Activated CD8-positive, alpha-beta T cell treated with anti-CD3 and anti-CD28 coated beads, Interleukin-2, amount 10 ng/mL, durations not matched to agents 7 days and 5 days (primary cell): ENCODE data around the gene TM2D3. TPM values are rescaled to one million over a fixed set of nuclear protein-coding genes. Genes with fewer than 3 reads are reported as not detected.
A peak's percentile ranks its signal among the peaks of the same experiment; 100 is the strongest.
"Not testable (repeated sequence)": the region's sequence is repeated elsewhere in the genome, so short reads cannot be mapped to it uniquely, and the experiment has no call there.

Source experiments
- ATAC-seq: fragments of 150-1000 bp; cut with Tn5 transposase; one replicate; pipeline ENCODE4 v1.10.0; 2021; ENCODE audit warnings: moderate library complexity
- CTCF ChIA-PET: fragments of 350-600 bp; sonication (Branson Sonifier 250); formaldehyde crosslinking; loops from one replicate; lab custom pipeline; 2021; ENCODE audit warnings: antibody characterized with exemption; lab: Charles Lee
- POLR2A ChIA-PET: fragments of 350-600 bp; sonication (Branson Sonifier 250); formaldehyde crosslinking; loops from one replicate; lab custom pipeline; 2021; ENCODE audit warnings: antibody characterized with exemption; lab: Charles Lee
- DNase-seq: peaks from one replicate; pipeline ENCODE4 v3.0.0-alpha.2; 2020
- H3K27ac Mint-ChIP-seq: one replicate; pipeline ENCODE4 v1.8.0; 2021; ENCODE audit warnings: mild to moderate bottlenecking, mixed read lengths
- H3K27me3 Mint-ChIP-seq: one replicate; pipeline ENCODE4 v1.8.0; 2021; ENCODE audit warnings: low read depth, mixed read lengths
- H3K36me3 Mint-ChIP-seq: one replicate; pipeline ENCODE4 v1.8.0; 2021; ENCODE audit warnings: low read depth, mixed read lengths
- H3K4me1 Mint-ChIP-seq: one replicate; pipeline ENCODE4 v1.8.0; 2021; ENCODE audit warnings: low read depth, mixed read lengths
- H3K4me3 Mint-ChIP-seq: one replicate; pipeline ENCODE4 v1.8.0; 2021; ENCODE audit warnings: mild to moderate bottlenecking, mixed read lengths
- H3K9me3 Mint-ChIP-seq: one replicate; pipeline ENCODE4 v1.8.0; 2022; ENCODE audit warnings: mixed read lengths; ENCODE audit not compliant: insufficient read depth
- total RNA-seq, 2 experiments: library from RNA; stranded (reverse); gene quantifications; one replicate each; pipeline ENCODE4 v1.2.3, GENCODE V29; 2021

The TM2D3 gene
- total RNA-seq, 2 experiments from 2014 or later = 36.8 to 38.8 TPM

DNA sequence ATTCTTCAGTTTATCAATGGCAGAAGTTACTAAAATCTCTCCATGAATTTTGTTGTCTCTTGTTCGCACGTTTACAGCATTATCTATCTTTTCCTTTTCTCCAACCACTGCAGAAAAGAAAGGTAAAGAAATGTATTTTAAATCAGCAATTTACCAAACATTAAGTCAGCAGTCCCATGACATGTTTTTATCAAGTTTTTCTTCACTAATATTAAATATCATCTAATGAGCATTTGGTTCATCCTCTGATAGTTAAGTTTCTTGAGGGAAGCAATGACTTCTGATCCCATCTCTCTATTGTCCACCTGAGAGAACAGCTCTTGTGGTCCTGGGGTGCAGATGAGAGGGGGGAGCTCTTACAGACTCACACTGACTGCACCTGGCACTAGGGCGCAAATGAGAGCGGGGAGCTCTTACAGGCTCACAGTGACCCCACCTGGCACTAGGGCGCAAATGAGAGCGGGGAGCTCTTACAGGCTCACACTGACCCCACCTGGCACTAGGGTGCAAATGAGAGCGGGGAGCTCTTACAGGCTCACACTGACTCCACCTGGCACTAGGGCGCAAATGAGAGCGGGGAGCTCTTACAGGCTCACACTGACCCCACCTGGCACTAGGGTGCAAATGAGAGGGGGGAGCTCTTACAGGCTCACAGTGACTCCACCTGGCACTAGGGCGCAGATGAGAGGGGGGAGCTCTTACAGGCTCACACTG lies 2.6 kb upstream of the TM2D3 start:
- ATAC-seq, DNase-seq, H3K36me3 Mint-ChIP-seq, H3K9me3 Mint-ChIP-seq, H3K4me3 Mint-ChIP-seq, H3K27me3 Mint-ChIP-seq, POLR2A ChIA-PET, H3K27ac Mint-ChIP-seq: not testable (repeated sequence)
- CTCF ChIA-PET = interaction anchor here (0.8 to 3.6 kb wide), 8 partner anchors 14 to 384 kb away, joined by 3 to 25 read pairs (median 6); no protein-coding TSS in a partner anchor
- H3K4me1 Mint-ChIP-seq = peaks cover 32% of the 10 kb centered on the region

DNA sequence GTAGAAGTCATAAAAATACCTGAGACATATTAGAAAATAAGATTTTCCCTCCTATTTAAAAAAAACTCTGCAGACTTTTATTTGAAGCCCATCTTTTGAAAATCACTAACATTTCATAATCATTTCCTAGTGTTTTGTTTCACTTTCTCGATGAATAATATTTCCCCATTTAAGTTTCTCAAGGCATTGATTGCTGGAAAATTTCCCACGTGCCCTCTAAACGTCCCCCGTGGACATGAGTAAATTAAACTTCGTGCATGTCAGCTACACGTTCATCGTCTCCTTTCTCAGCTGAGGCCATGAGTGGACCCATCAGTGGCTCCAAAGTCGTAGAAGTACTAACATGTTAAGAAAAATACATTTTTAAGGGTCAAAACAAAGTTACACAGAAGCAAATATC lies 2.0 kb upstream of the TM2D3 start:
- ATAC-seq = no peak
- Mint-ChIP-seq H3K9me3 (no peaks in the 10 kb centered on the region), H3K4me1 (peaks cover 37% of the 10 kb centered on the region), H3K27ac (no peak overlapping the region), H3K27me3 (no peaks in the 10 kb centered on the region), H3K4me3 (no peak overlapping the region), H3K36me3 (peaks cover 12% of the 10 kb centered on the region)
- POLR2A ChIA-PET = interaction anchor here (3.0 kb wide), 1 partner anchor 360 kb away, joined by 18 read pairs; the partner anchor contains the start of gene SNRPA1
- no peak for DNase-seq
- CTCF ChIA-PET = interaction anchor here (0.8 to 3.6 kb wide), 9 partner anchors 13 to 383 kb away, joined by 3 to 25 read pairs (median 3); partner anchors contain the start of gene TARS3

DNA sequence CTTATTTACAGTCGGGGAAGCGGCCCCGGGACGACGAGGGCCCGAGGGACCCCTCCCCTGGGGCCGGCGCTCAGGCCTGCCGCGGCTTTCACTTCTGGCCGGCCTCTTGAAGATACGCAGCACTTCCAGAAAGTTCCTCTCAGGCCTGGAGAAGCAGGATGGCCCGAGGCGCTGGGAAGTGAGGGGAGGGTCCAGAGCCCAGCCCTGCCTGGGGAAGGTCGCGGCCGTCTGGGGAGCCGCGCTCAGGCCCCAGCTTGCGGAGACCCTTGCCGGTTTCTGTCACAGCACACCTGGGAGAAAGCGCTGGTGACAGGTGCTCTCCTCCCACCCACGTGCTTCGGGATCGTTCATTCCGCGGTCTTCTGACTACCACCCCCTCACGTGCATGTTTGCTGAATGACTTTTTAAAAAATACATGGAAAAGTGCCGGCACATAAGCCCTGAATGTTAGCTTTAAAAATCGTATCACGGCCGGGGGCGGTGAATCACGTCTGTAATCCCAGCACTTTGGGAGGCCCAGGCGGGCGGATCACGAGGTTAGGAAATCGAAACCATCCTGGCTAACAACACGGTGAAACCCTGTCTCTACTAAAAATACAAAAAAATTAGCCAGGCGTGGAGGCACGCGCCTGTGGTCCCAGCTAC lies 727 bp upstream of the TM2D3 start:
- no peak for DNase-seq
- ATAC-seq = no peak
- no peaks in the 10 kb centered on the region for H3K9me3 Mint-ChIP-seq
- H3K4me1 Mint-ChIP-seq = peaks cover 41% of the 10 kb centered on the region
- peak overlapping the region; percentile 93 for H3K4me3 Mint-ChIP-seq
- H3K27ac Mint-ChIP-seq = peak overlapping the region; percentile 94
- H3K27me3 Mint-ChIP-seq = no peaks in the 10 kb centered on the region
- H3K36me3 Mint-ChIP-seq = peaks cover 20% of the 10 kb centered on the region
- ChIA-PET CTCF (interaction anchor here (0.8 to 3.6 kb wide), 7 partner anchors 12 to 364 kb away, joined by 3 to 25 read pairs (median 7); partner anchors contain the start of gene TARS3), POLR2A (interaction anchor here (3.0 kb wide), 1 partner anchor 359 kb away, joined by 18 read pairs; the partner anchor contains the start of gene SNRPA1)

DNA sequence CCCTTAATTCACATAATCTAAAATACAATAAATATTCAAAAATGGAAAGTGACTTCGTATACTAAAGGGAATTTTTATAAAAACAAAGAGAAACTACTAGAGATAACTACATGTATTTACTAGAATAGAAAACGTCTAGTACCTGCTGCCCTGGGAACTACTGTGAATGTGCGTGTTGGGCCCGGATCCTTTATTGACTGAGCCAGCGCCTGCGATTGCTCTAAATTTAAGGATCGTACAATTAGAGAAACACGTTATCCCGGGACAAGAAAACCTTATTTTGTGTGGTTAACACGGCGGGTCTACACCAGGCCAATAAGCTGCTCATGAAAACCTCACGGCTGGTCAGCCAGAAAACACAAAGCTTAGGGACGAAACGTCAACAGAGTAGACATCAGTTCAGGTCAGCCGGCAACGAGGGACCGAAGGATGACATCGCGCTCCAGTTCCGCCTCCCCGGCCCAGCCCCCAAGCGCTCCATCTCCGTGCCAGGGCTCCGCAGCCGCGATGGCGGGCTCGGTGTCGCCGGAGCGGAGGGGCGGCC lies 555 bp downstream of the TM2D3 start:
- Mint-ChIP-seq H3K27me3 (no peaks in the 10 kb centered on the region), H3K27ac (peak overlapping the region; percentile 94), H3K36me3 (peaks cover 28% of the 10 kb centered on the region), H3K4me3 (peak overlapping the region; percentile 93), H3K9me3 (no peaks in the 10 kb centered on the region), H3K4me1 (peaks cover 41% of the 10 kb centered on the region)
- ChIA-PET CTCF (interaction anchor here (0.9 to 1.1 kb wide), 3 partner anchors 10 to 357 kb away, joined by 4 to 11 read pairs (median 5); partner anchors contain the start of gene SNRPA1), POLR2A (interaction anchor here (0.6 to 3.0 kb wide), 5 partner anchors 9 to 357 kb away, joined by 3 to 18 read pairs (median 4); partner anchors contain the start of genes SNRPA1 and TARS3)
- no peak for DNase-seq
- peak; percentile 62 for ATAC-seq

DNA sequence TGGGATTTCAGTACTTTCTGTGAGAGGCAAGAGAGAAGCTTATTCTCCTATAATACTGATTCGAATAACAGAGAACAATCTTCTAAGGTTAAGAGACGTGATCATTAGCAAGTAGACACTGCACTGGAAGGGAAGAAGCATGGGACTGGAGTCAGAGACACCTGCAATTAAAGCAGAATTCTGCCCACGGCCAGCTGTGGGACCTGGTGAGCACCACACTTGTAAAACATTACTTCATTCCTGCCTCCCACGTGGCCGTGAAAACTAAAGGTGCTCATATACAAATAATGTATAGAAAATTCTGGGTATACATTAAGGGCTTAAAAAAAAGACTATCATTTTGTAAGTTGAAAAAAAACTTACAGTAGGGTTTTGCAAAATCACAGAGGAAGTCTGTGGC lies 2.0 kb downstream of the TM2D3 start:
- CTCF ChIA-PET = interaction anchor here (1.0 to 2.7 kb wide), 5 partner anchors 9 to 362 kb away, joined by 3 to 23 read pairs (median 7); partner anchors contain the start of gene SNRPA1
- POLR2A ChIA-PET = interaction anchor here (1.0 to 1.6 kb wide), 2 partner anchors 330 to 355 kb away, joined by 3 to 5 read pairs; partner anchors contain the start of gene SNRPA1
- Mint-ChIP-seq H3K36me3 (peaks cover 41% of the 10 kb centered on the region), H3K4me1 (peaks cover 41% of the 10 kb centered on the region), H3K27me3 (no peaks in the 10 kb centered on the region), H3K9me3 (no peaks in the 10 kb centered on the region), H3K4me3 (peak overlapping the region; percentile 93), H3K27ac (peak overlapping the region; percentile 4)
- ATAC-seq (no peak), DNase-seq (no peak)

DNA sequence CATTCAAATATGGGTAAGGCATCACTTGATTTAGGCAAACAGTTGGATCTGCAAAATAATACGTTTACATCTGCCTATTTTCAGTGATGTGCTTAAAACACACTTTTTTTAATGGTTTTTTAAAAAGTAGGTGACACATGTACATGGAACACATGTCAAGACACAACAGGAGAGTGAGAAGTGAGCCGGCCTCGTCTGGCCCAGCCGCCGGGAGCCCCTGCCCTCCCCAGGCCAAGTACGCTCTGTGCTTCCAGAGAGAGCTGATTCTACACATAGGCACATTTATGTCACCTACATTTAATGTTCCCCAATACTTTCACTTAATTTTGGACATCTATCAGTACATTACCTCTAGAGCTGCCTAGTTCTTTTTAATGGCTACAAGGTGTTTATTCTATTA lies 3.8 kb downstream of the TM2D3 start:
- no peaks in the 10 kb centered on the region for H3K27me3 Mint-ChIP-seq
- POLR2A ChIA-PET = interaction anchor here (1.3 kb wide), 1 partner anchor 11 kb away, joined by 3 read pairs; no protein-coding TSS in a partner anchor

DNA sequence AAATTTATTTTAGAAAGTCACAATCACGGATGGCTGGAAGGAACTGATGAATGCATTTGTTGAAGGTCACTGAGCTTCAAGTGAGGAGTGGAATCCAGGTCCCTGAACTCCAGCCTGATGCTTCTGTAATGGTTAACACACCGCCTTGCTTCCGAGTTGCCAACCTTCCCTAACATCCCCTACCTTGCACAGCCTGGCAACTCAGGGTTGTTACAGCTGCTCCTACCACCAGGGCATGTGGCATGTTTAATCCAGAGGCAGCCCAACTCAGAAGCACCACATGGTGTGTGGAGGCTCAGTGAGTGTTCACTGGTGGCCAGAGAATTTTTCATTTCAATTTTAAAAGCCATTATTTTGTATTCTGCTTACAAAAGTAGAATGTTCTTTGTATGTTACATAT lies 4.9 kb downstream of the TM2D3 start:
- H3K27me3 Mint-ChIP-seq = no peaks in the 10 kb centered on the region
- H3K9me3 Mint-ChIP-seq = no peaks in the 10 kb centered on the region
- POLR2A ChIA-PET = no interaction called here
- peaks cover 29% of the 10 kb centered on the region for H3K4me1 Mint-ChIP-seq
- CTCF ChIA-PET = interaction anchor here (1.0 to 1.8 kb wide), 2 partner anchors 145 to 358 kb away, joined by 4 to 7 read pairs; no protein-coding TSS in a partner anchor
- DNase-seq = no peak
- no peak for ATAC-seq
- H3K36me3 Mint-ChIP-seq = peaks cover 57% of the 10 kb centered on the region
- H3K4me3 Mint-ChIP-seq = no peak overlapping the region
- no peak overlapping the region for H3K27ac Mint-ChIP-seq

More for the DNA sequence above, 3.8 kb downstream of the TM2D3 start:
- CTCF ChIA-PET = interaction anchor here (0.9 to 2.7 kb wide), 4 partner anchors 7 to 360 kb away, joined by 3 to 23 read pairs (median 8); no protein-coding TSS in a partner anchor
- ATAC-seq = no peak
- no peak overlapping the region for H3K4me3 Mint-ChIP-seq
- H3K9me3 Mint-ChIP-seq = no peaks in the 10 kb centered on the region
- DNase-seq = no peak
- H3K27ac Mint-ChIP-seq = no peak overlapping the region
- H3K36me3 Mint-ChIP-seq = peaks cover 49% of the 10 kb centered on the region
- H3K4me1 Mint-ChIP-seq = peaks cover 28% of the 10 kb centered on the region

DNA sequence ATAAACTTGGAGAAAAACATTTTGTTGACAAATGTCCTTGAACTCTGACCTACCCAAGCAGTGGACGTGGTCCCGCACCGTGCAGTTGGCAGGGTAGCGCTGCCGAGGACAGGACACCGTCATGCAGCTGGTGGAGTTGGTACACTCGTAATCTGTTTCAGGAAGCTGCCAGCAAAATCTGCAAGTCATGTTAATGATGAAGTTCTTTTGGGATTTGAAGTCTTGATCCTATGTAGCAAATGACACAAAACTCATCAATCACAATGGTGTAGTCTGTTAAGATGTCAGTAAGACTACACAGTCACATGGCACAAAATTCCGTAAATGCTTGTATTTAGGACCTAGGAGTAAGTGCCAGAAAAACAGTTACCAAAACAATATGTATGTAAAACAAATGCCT lies 5.5 kb downstream of the TM2D3 start:
- H3K36me3 Mint-ChIP-seq = peaks cover 62% of the 10 kb centered on the region
- H3K27ac Mint-ChIP-seq = no peak overlapping the region
- H3K27me3 Mint-ChIP-seq = no peaks in the 10 kb centered on the region
- ATAC-seq (no peak), DNase-seq (no peak)
- H3K4me1 Mint-ChIP-seq = peaks cover 34% of the 10 kb centered on the region
- ChIA-PET POLR2A (no interaction called here), CTCF (interaction anchor here (1.0 to 1.8 kb wide), 2 partner anchors 145 to 358 kb away, joined by 4 to 7 read pairs; no protein-coding TSS in a partner anchor)
- no peaks in the 10 kb centered on the region for H3K9me3 Mint-ChIP-seq
- no peak overlapping the region for H3K4me3 Mint-ChIP-seq

DNA sequence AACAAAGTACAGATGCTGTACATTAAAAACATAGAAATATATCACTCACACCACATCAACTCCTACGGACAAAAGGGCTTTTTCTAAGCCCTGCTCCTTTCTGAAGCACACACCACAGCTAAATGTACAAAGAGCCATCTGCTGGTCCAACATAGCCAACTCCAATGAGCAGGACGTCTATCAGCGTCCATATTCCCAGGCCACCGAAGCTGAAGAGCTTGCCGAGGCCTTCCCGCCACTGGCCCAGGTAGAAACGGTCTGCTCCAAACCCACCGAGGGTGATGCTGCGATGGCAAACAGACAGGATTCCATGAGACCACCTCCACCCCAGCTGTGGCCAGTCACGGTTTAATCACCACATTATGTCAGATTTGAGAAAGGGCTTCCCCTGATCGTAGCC lies 9.8 kb downstream of the TM2D3 start:
- ATAC-seq = no peak

DNA sequence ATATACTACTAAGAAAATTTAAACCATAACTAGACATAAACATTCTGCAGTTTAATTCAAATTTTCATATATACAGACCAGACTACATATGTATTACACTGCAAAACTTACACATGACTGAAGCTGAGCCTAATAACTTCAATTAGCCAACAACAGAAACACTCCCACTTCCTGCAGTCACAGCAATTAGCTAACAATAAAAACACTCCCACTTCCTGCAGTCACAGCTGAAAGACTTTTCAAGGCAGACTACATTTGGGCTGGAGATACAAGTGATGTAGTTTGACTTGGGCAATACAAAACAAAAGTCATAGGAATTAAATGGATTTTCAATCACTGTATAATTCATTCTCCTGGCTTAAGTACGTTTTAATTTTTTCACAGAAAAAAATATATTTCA lies 10.3 kb downstream of the TM2D3 start:
- peaks cover 17% of the 10 kb centered on the region for H3K4me1 Mint-ChIP-seq
- ATAC-seq (peak; percentile 27), DNase-seq (no peak)
- POLR2A ChIA-PET = interaction anchor here (1.0 to 2.9 kb wide), 4 partner anchors 10 to 354 kb away, joined by 3 to 13 read pairs (median 4); partner anchors contain the start of gene SNRPA1
- H3K9me3 Mint-ChIP-seq = no peaks in the 10 kb centered on the region
- peak overlapping the region; percentile 61 for H3K27ac Mint-ChIP-seq
- H3K4me3 Mint-ChIP-seq = no peak overlapping the region
- CTCF ChIA-PET = interaction anchor here (0.6 to 8.3 kb wide), 39 partner anchors 8 to 724 kb away, joined by 3 to 202 read pairs (median 4); partner anchors contain the start of genes CHSY1, SNRPA1 and TM2D3
- H3K27me3 Mint-ChIP-seq = no peaks in the 10 kb centered on the region
- peaks cover 60% of the 10 kb centered on the region for H3K36me3 Mint-ChIP-seq

More for the DNA sequence above, 9.8 kb downstream of the TM2D3 start:
- ChIA-PET CTCF (interaction anchor here (1.0 to 8.3 kb wide), 18 partner anchors 7 to 725 kb away, joined by 3 to 202 read pairs (median 6); partner anchors contain the start of genes CHSY1, SNRPA1 and TM2D3), POLR2A (interaction anchor here (1.0 to 2.9 kb wide), 4 partner anchors 9 to 354 kb away, joined by 3 to 13 read pairs (median 4); partner anchors contain the start of gene SNRPA1)
- Mint-ChIP-seq H3K9me3 (no peaks in the 10 kb centered on the region), H3K4me1 (peaks cover 17% of the 10 kb centered on the region), H3K27ac (peak overlapping the region; percentile 61), H3K27me3 (no peaks in the 10 kb centered on the region), H3K36me3 (peaks cover 64% of the 10 kb centered on the region), H3K4me3 (no peak overlapping the region)
- no peak for DNase-seq
